ENCODE results near the gene KANSL2. TPM values are rescaled to one million over a fixed set of nuclear protein-coding genes. Genes with fewer than 3 reads are reported as not detected.

KANSL2 gene
- total and polyA plus RNA-seq, 2 of the 13 experiments (the other 11 are each of a cell fraction or from before 2014, with no cell fraction given), result 24.1 to 41.3 TPM

DNA sequence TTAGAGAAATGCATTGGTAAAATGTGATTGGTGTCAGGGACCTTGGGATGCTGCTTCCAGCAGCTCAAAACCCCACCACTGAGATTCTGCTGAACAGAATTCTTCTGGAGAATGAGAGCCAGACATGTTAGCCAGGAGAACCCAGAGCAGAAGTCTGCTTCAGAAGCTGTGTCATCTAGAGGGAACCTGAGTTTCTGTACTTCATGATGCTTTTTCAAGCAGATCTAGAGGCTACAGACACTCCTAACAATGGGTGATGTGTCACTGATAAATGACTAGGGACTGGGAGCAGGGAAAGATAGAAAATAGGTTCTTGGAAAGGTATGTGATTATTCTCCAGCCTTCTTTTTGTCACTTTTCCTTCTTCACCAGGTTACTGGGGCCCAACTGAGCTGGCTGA lies 41.6 kb downstream of the KANSL2 start:
- ChIA-PET POLR2A (no interaction called here), CTCF (ENCODE audit: low intra/inter-chr PET ratio, low total read pairs) (no interaction called here)
- Histone ChIP-seq H2AFZ (ENCODE audit: low read length) (no peak overlapping the region), H3K79me2 (ENCODE audit: insufficient read depth, low read length) (no peaks in the 10 kb centered on the region), H3K9ac (ENCODE audit: insufficient read depth, low read depth, low read length) (no peak overlapping the region), H3K27ac (ENCODE audit: extremely low read length, insufficient read depth, low read length) (no peak overlapping the region), H3K4me1 (ENCODE audit: insufficient read depth, low read length) (no peaks in the 10 kb centered on the region), H3K9me3 (ENCODE audit: low read length) (no peaks in the 10 kb centered on the region), H3K27me3 (ENCODE audit: control insufficient read depth in 1 of 2, insufficient read depth in 2 of 2, low read length in 2 of 2) (no peaks in the 10 kb centered on the region), H3K36me3 (replicated peaks in 1 of 2; ENCODE audit: control insufficient read depth in 1 of 2, insufficient read depth in 2 of 2, low read length in 2 of 2) (no peaks in the 10 kb centered on the region), H3K4me2 (ENCODE audit: low read depth, low read length) (no peak overlapping the region), H3K4me3 (replicated peaks in 1 of 3; ENCODE audit: insufficient read depth in 1 of 3, low read depth in 2 of 3, low read length in 3 of 3) (no peak overlapping the region), H4K20me1 (ENCODE audit: insufficient read depth, low read length) (no peaks in the 10 kb centered on the region)
- intact Hi-C loops (cut with micrococcal nuclease; ENCODE audit: unreplicated experiment) (no loop called here), in situ Hi-C loops (cut with HindIII; ENCODE audit: extremely low pct_ligation_motif_present, low pct_unique_long_range_greater_than_20kb) (no loop called here)
- no TSS peak for BruUV-seq (replicated peaks)
- no peak for DNase-seq (ENCODE audit: low spot score)
- ATAC-seq, result no peak
- no peak for FAIRE-seq
- TF ChIP-seq KLF9 (CRISPR knock-in tag; IDR thresholded peaks at IDR 0.05; ENCODE audit: low read depth) (no peak), MAZ (IDR thresholded peaks at IDR 0.05; ENCODE audit: borderline replicate concordance, low read depth, low read length) (no peak), MAZ (CRISPR knock-in tag; IDR thresholded peaks at IDR 0.05; ENCODE audit: low read depth) (no peak), ZNF550 (CRISPR knock-in tag; IDR thresholded peaks at IDR 0.05; ENCODE audit: borderline replicate concordance) (no peak), ZSCAN12 (CRISPR knock-in tag; IDR thresholded peaks at IDR 0.05) (no peak), ZNF205 (CRISPR knock-in tag; IDR thresholded peaks at IDR 0.05) (no peak), ZNF772 (CRISPR knock-in tag; IDR thresholded peaks at IDR 0.05) (no peak), DPF2 (CRISPR knock-in tag; IDR thresholded peaks at IDR 0.05; ENCODE audit: borderline replicate concordance, low read depth) (no peak), MBD4 (IDR thresholded peaks at IDR 0.05; ENCODE audit: borderline replicate concordance, low read length) (no peak), CBX2 (IDR thresholded peaks at IDR 0.05; ENCODE audit: low read depth, low read length) (no peak), CBX2 (CRISPR knock-in tag; IDR thresholded peaks at IDR 0.05; ENCODE audit: low read depth) (no peak), GPN1 (CRISPR knock-in tag; IDR thresholded peaks at IDR 0.05; ENCODE audit: borderline replicate concordance) (no peak), ZBTB1 (CRISPR knock-in tag; IDR thresholded peaks at IDR 0.05; ENCODE audit: borderline replicate concordance) (no peak), ZNF792 (CRISPR knock-in tag; IDR thresholded peaks at IDR 0.05) (no peak), ZNF274 (CRISPR knock-in tag; IDR thresholded peaks at IDR 0.05) (no peak), ZNF558 (CRISPR knock-in tag; IDR thresholded peaks at IDR 0.05; ENCODE audit: borderline replicate concordance) (no peak), ARNT2 (CRISPR knock-in tag; IDR thresholded peaks at IDR 0.05; ENCODE audit: low read depth) (no peak)
- TF ChIP-seq, protein P1, sequence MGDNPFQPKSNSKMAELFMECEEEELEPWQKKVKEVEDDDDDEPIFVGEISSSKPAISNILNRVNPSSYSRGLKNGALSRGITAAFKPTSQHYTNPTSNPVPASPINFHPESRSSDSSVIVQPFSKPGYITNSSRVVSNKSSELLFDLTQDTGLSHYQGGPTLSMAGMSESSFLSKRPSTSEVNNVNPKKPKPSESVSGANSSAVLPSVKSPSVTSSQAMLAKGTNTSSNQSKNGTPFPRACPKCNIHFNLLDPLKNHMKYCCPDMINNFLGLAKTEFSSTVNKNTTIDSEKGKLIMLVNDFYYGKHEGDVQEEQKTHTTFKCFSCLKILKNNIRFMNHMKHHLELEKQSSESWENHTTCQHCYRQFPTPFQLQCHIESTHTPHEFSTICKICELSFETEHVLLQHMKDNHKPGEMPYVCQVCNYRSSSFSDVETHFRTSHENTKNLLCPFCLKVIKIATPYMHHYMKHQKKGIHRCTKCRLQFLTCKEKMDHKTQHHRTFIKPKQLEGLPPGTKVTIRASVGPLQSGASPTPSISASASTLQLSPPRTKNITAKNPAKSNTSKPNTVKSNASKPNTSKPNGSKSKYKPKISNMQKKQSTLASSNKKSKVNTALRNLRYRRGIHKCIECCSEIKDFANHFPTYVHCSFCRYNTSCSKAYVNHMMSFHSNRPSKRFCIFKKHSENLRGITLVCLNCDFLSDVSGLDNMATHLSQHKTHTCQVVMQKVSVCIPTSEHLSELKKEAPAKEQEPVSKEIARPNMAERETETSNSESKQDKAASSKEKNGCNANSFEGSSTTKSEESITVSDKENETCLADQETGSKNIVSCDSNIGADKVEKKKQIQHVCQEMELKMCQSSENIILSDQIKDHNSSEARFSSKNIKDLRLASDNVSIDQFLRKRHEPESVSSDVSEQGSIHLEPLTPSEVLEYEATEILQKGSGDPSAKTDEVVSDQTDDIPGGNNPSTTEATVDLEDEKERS (CRISPR knock-in tag; IDR thresholded peaks at IDR 0.05), result no peak
- TF ChIP-seq, protein P2, sequence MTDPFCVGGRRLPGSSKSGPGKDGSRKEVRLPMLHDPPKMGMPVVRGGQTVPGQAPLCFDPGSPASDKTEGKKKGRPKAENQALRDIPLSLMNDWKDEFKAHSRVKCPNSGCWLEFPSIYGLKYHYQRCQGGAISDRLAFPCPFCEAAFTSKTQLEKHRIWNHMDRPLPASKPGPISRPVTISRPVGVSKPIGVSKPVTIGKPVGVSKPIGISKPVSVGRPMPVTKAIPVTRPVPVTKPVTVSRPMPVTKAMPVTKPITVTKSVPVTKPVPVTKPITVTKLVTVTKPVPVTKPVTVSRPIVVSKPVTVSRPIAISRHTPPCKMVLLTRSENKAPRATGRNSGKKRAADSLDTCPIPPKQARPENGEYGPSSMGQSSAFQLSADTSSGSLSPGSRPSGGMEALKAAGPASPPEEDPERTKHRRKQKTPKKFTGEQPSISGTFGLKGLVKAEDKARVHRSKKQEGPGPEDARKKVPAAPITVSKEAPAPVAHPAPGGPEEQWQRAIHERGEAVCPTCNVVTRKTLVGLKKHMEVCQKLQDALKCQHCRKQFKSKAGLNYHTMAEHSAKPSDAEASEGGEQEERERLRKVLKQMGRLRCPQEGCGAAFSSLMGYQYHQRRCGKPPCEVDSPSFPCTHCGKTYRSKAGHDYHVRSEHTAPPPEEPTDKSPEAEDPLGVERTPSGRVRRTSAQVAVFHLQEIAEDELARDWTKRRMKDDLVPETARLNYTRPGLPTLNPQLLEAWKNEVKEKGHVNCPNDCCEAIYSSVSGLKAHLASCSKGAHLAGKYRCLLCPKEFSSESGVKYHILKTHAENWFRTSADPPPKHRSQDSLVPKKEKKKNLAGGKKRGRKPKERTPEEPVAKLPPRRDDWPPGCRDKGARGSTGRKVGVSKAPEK (CRISPR knock-in tag; IDR thresholded peaks at IDR 0.05; ENCODE audit: borderline replicate concordance), result no peak
- TF ChIP-seq, protein P3, sequence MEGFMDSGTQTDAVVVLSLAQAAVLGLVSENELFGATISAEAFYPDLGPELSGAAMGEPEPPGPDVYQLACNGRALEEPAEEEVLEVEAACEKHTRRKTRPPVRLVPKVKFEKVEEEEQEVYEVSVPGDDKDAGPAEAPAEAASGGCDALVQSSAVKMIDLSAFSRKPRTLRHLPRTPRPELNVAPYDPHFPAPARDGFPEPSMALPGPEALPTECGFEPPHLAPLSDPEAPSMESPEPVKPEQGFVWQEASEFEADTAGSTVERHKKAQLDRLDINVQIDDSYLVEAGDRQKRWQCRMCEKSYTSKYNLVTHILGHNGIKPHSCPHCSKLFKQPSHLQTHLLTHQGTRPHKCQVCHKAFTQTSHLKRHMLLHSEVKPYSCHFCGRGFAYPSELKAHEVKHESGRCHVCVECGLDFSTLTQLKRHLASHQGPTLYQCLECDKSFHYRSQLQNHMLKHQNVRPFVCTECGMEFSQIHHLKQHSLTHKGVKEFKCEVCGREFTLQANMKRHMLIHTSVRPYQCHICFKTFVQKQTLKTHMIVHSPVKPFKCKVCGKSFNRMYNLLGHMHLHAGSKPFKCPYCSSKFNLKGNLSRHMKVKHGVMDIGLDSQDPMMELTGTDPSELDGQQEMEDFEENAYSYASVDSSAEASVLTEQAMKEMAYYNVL (CRISPR knock-in tag; IDR thresholded peaks at IDR 0.05; ENCODE audit: borderline replicate concordance), result no peak
